Measurements from ENCODE around the gene PRIMPOL.
"Not testable (repeated sequence)": the region's sequence is repeated elsewhere in the genome, so short reads cannot be mapped to it uniquely, and the experiment has no call there.

The PRIMPOL gene

DNA sequence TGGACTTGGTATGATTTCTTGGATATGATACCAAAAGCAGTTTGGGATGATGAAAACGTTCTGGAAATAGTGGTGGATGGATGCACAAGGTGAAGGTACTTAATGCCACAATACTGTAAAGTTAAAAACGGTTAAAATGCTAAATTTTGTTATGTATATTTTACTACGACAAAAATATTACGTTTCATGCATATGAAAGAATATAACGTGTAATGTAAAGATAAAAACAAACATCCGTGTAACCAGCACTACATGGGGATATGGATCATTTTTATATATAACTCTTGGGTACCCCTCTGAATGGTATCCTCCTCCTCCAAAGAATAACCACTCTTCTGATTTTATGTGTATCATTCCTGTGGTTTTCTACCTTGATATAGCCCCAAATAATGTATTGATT is 85.2 kb downstream of the PRIMPOL start:
- intact Hi-C loops (cut with DNase I) = loop anchor here (5.0 to 10.0 kb wide), 2 partner anchors 87 to 470 kb away; partner anchors contain the start of genes CASP3 and PRIMPOL
- no peak for DNase-seq

DNA sequence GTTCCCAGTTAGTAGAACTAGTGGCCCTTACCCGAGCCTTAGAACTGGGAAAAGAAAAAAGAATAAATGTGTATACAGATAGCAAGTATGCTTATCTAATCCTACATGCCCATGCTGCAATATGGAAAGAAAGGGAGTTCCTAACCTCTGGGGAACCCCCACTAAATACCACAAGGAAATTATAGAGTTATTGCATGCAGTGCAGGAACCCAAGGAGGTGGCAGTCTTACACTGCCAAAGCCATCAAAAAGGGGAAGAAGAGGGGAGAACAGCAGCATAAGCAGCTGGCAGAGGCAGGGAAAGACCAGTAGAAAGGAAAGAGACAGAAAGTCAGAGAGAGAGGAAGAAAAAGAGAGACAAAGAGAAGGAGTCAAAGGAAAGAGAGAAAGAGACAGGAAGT is 90.0 kb downstream of the PRIMPOL start:
- DNase-seq = not testable (repeated sequence)
- intact Hi-C loops (cut with DNase I) = loop anchor here (10.0 kb wide), 1 partner anchor 475 kb away; no protein-coding TSS in a partner anchor

DNA sequence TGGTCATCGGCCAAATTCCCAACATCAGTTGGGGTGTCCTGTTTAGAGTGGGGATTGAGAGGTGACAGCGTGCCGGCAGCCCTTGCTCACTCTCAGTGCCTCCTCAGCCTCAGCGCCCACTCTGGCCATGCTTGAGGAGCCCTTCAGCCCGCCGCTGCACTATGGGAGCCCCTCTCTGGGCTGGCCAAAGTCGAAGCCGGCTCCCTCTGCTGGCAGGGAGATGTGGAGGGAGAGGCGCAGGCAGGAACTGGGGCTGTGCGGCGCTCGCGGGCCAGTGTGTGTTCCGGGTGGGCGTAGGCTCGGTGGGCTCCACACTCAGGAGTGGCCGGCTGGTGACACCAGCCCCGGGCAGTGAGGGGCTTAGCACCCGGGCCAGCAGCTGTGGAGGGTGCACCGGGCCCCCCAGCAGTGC is 91.4 kb downstream of the PRIMPOL start:
- intact Hi-C loops (cut with DNase I) = no loop called here
- DNase-seq = no peak

DNA sequence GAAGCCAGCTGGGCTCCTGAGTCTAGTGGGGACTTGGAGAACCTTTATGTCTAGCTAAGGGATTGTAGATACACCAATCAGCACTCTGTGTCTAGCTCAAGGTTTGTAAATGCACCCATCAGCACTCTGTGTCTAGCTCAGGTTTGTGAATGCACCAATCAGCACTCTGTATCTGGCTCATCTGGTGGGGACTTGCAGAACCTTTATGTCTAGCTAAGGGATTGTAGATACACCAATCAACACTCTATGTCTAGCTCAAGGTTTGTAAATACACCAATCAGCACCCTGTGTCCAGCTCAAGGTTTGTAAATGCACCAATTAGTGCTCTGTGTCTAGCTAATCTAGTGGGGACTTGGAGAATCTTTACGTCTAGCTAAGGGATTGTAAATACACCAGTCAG is 92.1 kb downstream of the PRIMPOL start:
- intact Hi-C loops (cut with DNase I); DNase-seq: not testable (repeated sequence)

DNA sequence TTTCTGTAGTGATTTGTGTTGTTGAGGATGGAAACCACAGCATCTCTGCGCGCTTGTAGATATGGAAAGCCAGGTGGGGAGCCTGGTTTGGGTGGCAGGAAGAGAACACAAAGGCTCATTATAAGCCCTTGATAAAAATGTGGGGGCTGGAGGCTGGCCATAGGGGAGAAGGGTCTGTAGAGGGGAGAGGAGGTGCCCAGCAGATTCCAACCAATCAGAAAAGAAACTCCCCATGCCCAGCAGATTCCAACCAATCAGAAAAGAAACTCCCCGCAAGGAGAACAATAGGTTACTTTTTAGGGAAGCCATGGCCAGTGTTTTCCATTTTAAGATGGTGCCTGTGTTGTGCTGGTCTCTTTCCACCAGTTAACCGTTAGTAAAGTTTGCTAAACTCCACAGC is 94.1 kb downstream of the PRIMPOL start:
- intact Hi-C loops (cut with DNase I) = no loop called here
- DNase-seq = no peak

GRCh38 chr4:184744236-184744635 is 94.7 kb downstream of the PRIMPOL start:
- intact Hi-C loops (cut with DNase I) = no loop called here
- no peak for DNase-seq

Measured in head of caudate nucleus (tissue), 42 donors.